ENCODE data around the gene EXOSC3.
"Not testable (repeated sequence)": the region's sequence is repeated elsewhere in the genome, so short reads cannot be mapped to it uniquely, and the experiment has no call there.

The EXOSC3 gene

GRCh38 chr9:37775216-37775919, 9.5 kb downstream of the EXOSC3 start:
- DNase-seq (ENCODE audit: low read depth, low spot score): no peak

DNA sequence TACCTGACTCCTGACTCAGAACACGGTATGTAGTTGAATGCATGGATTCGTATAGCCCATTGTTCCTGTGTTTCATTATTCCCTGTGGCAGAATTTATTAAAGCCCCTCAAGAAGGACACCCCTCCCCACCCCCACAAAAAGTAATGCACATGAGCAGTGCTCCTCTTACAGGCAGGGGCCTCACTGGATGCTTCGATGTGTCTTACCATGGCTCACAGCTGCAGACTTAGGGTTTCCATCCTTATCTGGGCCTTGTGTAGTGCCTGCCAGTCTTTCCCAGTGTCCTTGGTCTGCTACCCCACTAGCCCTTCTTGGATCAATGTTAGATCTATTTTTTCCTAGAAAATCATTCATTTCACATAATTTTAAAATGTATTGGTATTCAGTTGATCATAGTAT, 14.9 kb downstream of the EXOSC3 start:
- DNase-seq (ENCODE audit: low read depth, low spot score): no peak

- DNase-seq (ENCODE audit: low read depth, low spot score): no peak
Measured at GRCh38 chr9:37769306-37769705, 15.6 kb downstream of the EXOSC3 start.

DNA sequence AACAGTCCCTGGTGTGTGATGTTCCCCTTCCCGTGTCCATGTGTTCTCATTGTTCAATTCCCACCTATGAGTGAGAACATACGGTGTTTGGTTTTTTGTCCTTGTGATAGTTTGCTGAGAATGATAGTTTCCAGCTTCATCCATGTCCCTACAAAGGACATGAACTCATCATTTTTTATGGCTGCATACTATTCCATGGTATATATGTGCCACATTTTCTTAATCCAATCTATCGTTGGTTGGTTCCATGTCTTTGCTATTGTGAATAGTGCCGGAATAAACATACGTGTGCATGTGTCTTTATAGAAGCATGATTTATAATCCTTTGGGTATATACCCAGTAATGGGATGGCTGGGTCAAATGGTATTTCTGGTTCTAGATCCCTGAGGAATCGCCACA, 19.6 kb downstream of the EXOSC3 start:
- not testable (repeated sequence) for DNase-seq (ENCODE audit: low read depth, low spot score)

- DNase-seq (ENCODE audit: low read depth, low spot score): no peak
Measured at GRCh38 chr9:37761511-37761910, 23.4 kb downstream of the EXOSC3 start.

GRCh38 chr9:37760416-37761161, 24.3 kb downstream of the EXOSC3 start:
- no peak for DNase-seq (ENCODE audit: low read depth, low spot score)

DNA sequence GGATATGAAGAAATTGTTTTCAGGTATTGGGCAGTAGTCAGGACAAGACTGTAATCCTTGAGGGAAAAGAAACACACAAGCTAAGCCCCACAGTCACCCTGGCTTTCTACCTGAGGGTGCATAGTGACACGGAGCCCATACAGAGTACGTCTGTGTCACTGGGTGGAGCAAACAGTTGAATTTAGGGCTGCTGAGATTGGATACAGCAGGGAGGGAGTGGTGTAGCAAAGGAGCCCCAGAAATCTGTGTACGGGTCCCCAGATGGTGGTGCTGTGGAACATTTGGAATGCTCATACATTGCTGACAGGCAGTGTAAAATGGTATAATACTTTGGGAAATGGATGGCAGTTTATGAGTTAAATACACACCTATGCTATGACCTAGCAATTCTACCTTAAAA, 26.1 kb downstream of the EXOSC3 start:
- no peak for DNase-seq (ENCODE audit: low read depth, low spot score)

- peak; percentile 54 for DNase-seq (ENCODE audit: low read depth, low spot score)
Measured at GRCh38 chr9:37753489-37754190, 31.2 kb downstream of the EXOSC3 start, which contains the start of gene TRMT10B. Gene TRMT10B (plus strand): TSS chr9:37753805. CDS start chr9:37761932, 8,127 bp downstream.

GRCh38 chr9:37752642-37753488, 32.0 kb downstream of the EXOSC3 start:
- no peak for DNase-seq (ENCODE audit: low read depth, low spot score)

GRCh38 chr9:37752112-37752511, 32.8 kb downstream of the EXOSC3 start:
- DNase-seq (ENCODE audit: low read depth, low spot score): not testable (repeated sequence)

DNA sequence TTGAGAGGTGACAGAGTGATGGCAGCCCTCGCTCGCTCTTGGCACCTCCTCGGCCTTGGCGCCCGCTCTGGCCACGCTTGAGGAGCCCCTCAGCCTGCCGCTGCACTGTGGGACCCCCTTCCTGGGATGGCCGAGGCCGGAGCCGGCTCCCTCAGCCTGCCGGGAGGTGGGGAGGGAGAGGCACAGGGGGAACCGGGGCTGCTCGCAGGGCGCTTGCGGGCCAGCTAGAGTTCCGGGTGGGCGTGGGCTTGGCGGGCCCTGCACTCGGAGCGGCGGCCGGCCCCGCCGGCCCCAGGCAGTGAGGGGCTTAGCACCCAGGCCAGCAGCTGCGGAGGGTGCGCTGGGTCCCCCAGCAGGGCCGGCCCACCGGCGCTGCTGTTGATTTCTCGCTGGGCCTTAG, 33.2 kb downstream of the EXOSC3 start:
- DNase-seq (ENCODE audit: low read depth, low spot score): not testable (repeated sequence)

- DNase-seq (ENCODE audit: low read depth, low spot score): no peak
Measured at GRCh38 chr9:37751186-37751585, 33.7 kb downstream of the EXOSC3 start.

GRCh38 chr9:37749129-37749528, 35.7 kb downstream of the EXOSC3 start:
- no peak for DNase-seq (ENCODE audit: low read depth, low spot score)

DNA sequence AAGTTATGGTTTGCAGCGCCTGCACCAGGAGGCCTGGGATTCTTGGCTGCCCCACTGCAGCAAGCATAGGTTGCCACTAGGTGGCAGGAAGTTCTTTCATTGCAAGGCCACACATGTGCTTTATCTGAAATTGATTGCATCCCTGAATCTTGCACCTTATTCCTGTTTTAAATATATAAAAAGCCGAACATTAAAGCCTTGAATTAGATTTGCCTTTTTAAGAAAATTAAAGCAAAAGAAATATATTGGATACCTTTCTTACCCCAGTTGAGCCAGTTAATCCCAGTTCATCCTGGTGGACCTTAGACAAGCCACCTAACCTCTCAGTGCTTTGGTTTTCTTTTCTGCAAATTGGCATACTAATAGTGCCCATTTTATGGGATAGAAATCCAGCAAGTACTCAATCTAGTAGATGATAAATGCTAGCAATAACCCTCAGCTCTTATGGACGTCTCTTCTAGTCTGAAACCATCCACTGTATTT, 37.6 kb downstream of the EXOSC3 start:
- DNase-seq (ENCODE audit: low read depth, low spot score): peak; percentile 18

DNA sequence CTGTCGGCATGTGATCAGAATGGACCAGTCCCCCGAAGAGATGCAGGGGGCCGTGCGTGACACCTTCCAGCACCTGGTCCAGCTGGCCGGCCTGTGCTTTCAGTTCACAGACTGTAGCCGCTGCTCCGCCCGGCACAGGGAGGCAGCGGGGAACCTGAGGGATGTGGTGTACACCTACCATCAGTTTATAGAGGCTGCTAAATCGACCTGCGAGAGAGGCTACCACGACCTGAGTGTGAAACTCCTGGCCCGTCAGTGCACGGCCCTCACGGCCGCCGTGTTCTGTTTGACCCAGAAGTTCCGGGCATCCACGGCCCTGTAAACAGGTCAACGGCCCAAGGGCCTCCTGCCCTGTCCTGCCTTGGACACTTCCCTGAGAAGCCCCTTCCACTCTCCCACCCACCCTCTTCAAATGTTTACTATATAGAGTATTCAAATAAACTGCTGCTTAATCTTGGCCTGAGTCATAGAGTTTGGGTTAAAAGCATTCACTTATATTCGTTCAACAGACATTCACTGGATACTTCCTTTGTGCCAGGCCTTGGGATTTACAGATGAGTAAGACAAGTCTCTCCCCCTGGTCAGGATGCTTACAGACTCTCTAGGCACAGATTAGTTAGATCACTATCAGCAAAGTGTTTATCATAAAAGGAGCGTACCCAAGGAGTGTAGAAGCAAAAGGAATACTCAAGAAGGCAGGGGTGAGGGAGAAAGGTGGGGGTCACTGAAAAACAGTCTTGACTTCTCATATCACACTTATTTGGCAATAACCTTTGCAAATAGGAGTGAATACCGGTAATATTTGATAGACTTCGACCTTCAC, 38.2 kb downstream of the EXOSC3 start:
- DNase-seq (ENCODE audit: low read depth, low spot score): no peak

- DNase-seq (ENCODE audit: low read depth, low spot score): no peak
Measured at GRCh38 chr9:37745970-37746369, 38.9 kb downstream of the EXOSC3 start.

- no peak for DNase-seq (ENCODE audit: low read depth, low spot score)
Measured at GRCh38 chr9:37740631-37741328, 44.1 kb downstream of the EXOSC3 start.

GRCh38 chr9:37740128-37740527, 44.7 kb downstream of the EXOSC3 start:
- DNase-seq (ENCODE audit: low read depth, low spot score): no peak

- DNase-seq (ENCODE audit: low read depth, low spot score): no peak
Measured at GRCh38 chr9:37739222-37739621, 45.6 kb downstream of the EXOSC3 start.

- DNase-seq (ENCODE audit: low read depth, low spot score): no peak
Measured at GRCh38 chr9:37732952-37733351, 51.9 kb downstream of the EXOSC3 start.
